IMR-90 (cell line): ENCODE data around the gene GPR158.

Source experiments
- BHLHE40 ChIP-seq: fragments of 150-350 bp; IDR thresholded peaks from 2 replicates; pipeline ENCODE4 v1.6.1; 2016; ENCODE audit warnings: mild to moderate bottlenecking, low read depth, low read length
- CTCF ChIP-seq: conservative IDR thresholded peaks from 2 replicates; pipeline ENCODE4 v1.5.1; 2012; ENCODE audit warnings: mild to moderate bottlenecking, low read depth, low read length, improper control_type of control experiment
- MAFK ChIP-seq: IDR thresholded peaks from 2 replicates; pipeline ENCODE4 v1.6.1; 2012; ENCODE audit warnings: low read depth, low read length, improper control_type of control experiment
- MXI1 ChIP-seq: IDR thresholded peaks from 2 replicates; pipeline ENCODE4 v1.6.1; 2012; ENCODE audit warnings: low read depth, mild to moderate bottlenecking, low read length, moderate library complexity, borderline replicate concordance
- POLR2A ChIP-seq: IDR thresholded peaks from 2 replicates; pipeline ENCODE4 v1.6.1; 2012; ENCODE audit warnings: mild to moderate bottlenecking, low read depth, low read length
- RAD21 ChIP-seq: IDR thresholded peaks from 2 replicates; pipeline ENCODE4 v1.6.1; 2012; ENCODE audit warnings: low read length, improper control_type of control experiment
- RCOR1 ChIP-seq: IDR thresholded peaks from 2 replicates; pipeline ENCODE4 v1.6.1; 2012; ENCODE audit warnings: mild to moderate bottlenecking, low read length, improper control_type of control experiment; ENCODE audit not compliant: insufficient replicate concordance
- SMC3 ChIP-seq: fragments of 150-350 bp; IDR thresholded peaks from 2 replicates; pipeline ENCODE4 v1.6.1; 2016; ENCODE audit warnings: low read depth, mild to moderate bottlenecking, antibody characterized with exemption, low read length, moderate library complexity

- no peak for TF ChIP-seq POLR2A
- no peak for TF ChIP-seq RAD21
- no peak for TF ChIP-seq CTCF
- TF ChIP-seq MXI1, result no peak
- TF ChIP-seq MAFK, result no peak
- TF ChIP-seq RCOR1, result no peak
- no peak for TF ChIP-seq BHLHE40
- TF ChIP-seq SMC3, result no peak
Measured at GRCh38 chr10:25280076-25280475, 105.3 kb downstream of the GPR158 start.
